A549 (cell line): Measurements from ENCODE around the gene COX6B1.
"Not testable (repeated sequence)": the region's sequence is repeated elsewhere in the genome, so short reads cannot be mapped to it uniquely, and the experiment has no call there.

ENCODE experiments used
- ATOH8 ChIP-seq: fragments of 250-450 bp; sonication (Bioruptor Pico); IDR thresholded peaks from 2 replicates; pipeline ENCODE4 v1.5.0; 2020; ENCODE audit warnings: low read depth, mild to moderate bottlenecking, moderate library complexity
- POLR2A ChIP-seq: IDR thresholded peaks from 2 replicates; pipeline ENCODE4 v1.6.1; 2012; ENCODE audit warnings: mild to moderate bottlenecking, low read length

DNA sequence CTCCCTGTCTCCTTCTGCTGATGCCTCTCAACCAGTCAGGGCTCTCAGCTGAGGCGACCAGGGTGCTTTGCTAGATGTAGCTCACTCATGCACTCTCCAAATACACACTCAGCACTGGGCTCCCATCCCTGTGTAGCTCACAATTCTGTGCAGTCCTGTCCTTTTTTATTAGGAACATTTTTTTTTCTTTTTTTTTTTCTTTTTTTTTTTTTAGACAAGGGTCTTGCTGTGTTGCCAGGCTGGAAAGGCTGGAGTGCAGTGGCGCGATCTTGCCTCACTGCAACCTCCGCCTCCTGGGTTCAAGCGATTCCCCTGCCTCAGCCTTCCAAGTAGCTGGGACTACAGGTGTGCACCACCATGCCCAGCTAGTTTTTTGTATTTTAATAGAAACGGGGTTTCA, 6.7 kb downstream of the COX6B1 start:
- TF ChIP-seq ATOH8 (CRISPR knock-in tag); POLR2A: not testable (repeated sequence)
